ENCODE measurements around the gene NANP.

DNA sequence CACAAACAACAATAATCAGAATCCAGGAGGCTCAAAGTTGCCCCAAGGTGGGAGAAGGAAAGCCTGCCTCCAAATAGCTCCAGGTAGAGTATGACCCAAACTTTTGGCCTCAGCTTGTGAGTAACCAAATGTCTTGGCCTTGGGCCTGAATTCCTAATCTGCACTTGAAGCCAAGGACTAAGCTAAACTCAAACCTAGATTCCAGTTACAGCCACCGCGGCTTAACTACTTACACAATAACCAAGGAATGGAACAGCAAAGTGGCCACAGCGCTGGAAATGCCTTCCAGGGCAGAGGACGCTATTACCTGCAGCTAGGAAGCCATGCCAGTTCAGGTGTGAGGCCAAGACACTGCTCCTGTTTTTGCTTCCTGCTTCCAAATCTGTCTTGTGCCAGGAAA is 43.1 kb downstream of the NANP start:
- TF ChIP-seq HIVEP1 (CRISPR knock-in tag; IDR thresholded peaks at IDR 0.05) (no peak), ZNF367 (CRISPR knock-in tag; IDR thresholded peaks at IDR 0.05; ENCODE audit: borderline replicate concordance) (no peak), YY1 (IDR thresholded peaks at IDR 0.05; ENCODE audit: insufficient read depth, insufficient replicate concordance, low read depth, low read length) (no peak), ZNF530 (CRISPR knock-in tag; IDR thresholded peaks at IDR 0.05; ENCODE audit: low read depth) (no peak), CHD2 (IDR thresholded peaks at IDR 0.05; ENCODE audit: low read depth, low read length) (no peak), GABPA (IDR thresholded peaks at IDR 0.05; ENCODE audit: low read depth, low read length) (no peak), GABPA (CRISPR knock-in tag; IDR thresholded peaks at IDR 0.05; ENCODE audit: low read depth) (no peak), ZSCAN31 (CRISPR knock-in tag; IDR thresholded peaks at IDR 0.05; ENCODE audit: low read depth) (no peak), SETDB1 (CRISPR knock-in tag; IDR thresholded peaks at IDR 0.05; ENCODE audit: borderline replicate concordance) (no peak)
- TF ChIP-seq, protein P1, sequence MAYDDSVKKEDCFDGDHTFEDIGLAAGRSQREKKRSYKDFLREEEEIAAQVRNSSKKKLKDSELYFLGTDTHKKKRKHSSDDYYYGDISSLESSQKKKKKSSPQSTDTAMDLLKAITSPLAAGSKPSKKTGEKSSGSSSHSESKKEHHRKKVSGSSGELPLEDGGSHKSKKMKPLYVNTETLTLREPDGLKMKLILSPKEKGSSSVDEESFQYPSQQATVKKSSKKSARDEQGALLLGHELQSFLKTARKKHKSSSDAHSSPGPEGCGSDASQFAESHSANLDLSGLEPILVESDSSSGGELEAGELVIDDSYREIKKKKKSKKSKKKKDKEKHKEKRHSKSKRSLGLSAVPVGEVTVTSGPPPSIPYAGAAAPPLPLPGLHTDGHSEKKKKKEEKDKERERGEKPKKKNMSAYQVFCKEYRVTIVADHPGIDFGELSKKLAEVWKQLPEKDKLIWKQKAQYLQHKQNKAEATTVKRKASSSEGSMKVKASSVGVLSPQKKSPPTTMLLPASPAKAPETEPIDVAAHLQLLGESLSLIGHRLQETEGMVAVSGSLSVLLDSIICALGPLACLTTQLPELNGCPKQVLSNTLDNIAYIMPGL (CRISPR knock-in tag; IDR thresholded peaks at IDR 0.05; ENCODE audit: borderline replicate concordance in 1 of 2, low read depth in 1 of 2), result no peak
- TF ChIP-seq, protein P2, sequence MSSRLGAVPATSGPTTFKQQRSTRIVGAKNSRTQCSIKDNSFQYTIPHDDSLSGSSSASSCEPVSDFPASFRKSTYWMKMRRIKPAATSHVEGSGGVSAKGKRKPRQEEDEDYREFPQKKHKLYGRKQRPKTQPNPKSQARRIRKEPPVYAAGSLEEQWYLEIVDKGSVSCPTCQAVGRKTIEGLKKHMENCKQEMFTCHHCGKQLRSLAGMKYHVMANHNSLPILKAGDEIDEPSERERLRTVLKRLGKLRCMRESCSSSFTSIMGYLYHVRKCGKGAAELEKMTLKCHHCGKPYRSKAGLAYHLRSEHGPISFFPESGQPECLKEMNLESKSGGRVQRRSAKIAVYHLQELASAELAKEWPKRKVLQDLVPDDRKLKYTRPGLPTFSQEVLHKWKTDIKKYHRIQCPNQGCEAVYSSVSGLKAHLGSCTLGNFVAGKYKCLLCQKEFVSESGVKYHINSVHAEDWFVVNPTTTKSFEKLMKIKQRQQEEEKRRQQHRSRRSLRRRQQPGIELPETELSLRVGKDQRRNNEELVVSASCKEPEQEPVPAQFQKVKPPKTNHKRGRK (CRISPR knock-in tag; IDR thresholded peaks at IDR 0.05), result no peak

Data from HepG2 (cell line).